NCI-H446 (cell line): ENCODE measurements around the gene COG5.

Source experiments
- DNase-seq, 2 experiments: peaks; one replicate each; lab custom pipeline; 2025; lab: John Stamatoyannopoulos, UW

The COG5 gene

GRCh38 chr7:107185716-107186115 is 378.0 kb downstream of the COG5 start:
- DNase-seq, result no peak

- DNase-seq, result no peak
Observed at GRCh38 chr7:107181172-107181571, 382.5 kb downstream of the COG5 start.

- DNase-seq, result peak; percentile 6 to 23
Observed at GRCh38 chr7:107180378-107180777, 383.3 kb downstream of the COG5 start.

GRCh38 chr7:107179326-107180164 is 384.2 kb downstream of the COG5 start:
- DNase-seq, result no peak

- DNase-seq, result no peak
Observed at GRCh38 chr7:107173691-107174406, 389.9 kb downstream of the COG5 start.

GRCh38 chr7:107173191-107173590 is 390.5 kb downstream of the COG5 start:
- no peak for DNase-seq

- DNase-seq, result no peak
Observed at GRCh38 chr7:107172276-107173032, 391.3 kb downstream of the COG5 start.

GRCh38 chr7:107171496-107171895 is 392.2 kb downstream of the COG5 start:
- no peak for DNase-seq

GRCh38 chr7:107170051-107170915 is 393.4 kb downstream of the COG5 start:
- peak in 1 of 2 experiments; percentile 30 for DNase-seq

- DNase-seq, result peak; percentile 85 to 92
Observed at GRCh38 chr7:107169120-107170050, 394.3 kb downstream of the COG5 start.

- peak; percentile 97 to 99 for DNase-seq
Observed at GRCh38 chr7:107168233-107169119, 395.2 kb downstream of the COG5 start, which contains the start of gene HBP1. HBP1 (plus strand) TSS chr7:107169003; CDS start chr7:107179894, 10,891 bp downstream.

GRCh38 chr7:107167483-107168232 is 396.1 kb downstream of the COG5 start:
- peak; percentile 37 to 55 for DNase-seq

GRCh38 chr7:107166736-107167426 is 396.8 kb downstream of the COG5 start:
- no peak for DNase-seq

- DNase-seq, result no peak
Observed at GRCh38 chr7:107165341-107165740, 398.4 kb downstream of the COG5 start.

- no peak for DNase-seq
Observed at GRCh38 chr7:107164092-107164491, 399.6 kb downstream of the COG5 start.

- no peak for DNase-seq
Observed at GRCh38 chr7:107162475-107162874, 401.2 kb downstream of the COG5 start.

GRCh38 chr7:107161415-107161814 is 402.3 kb downstream of the COG5 start:
- DNase-seq, result no peak

GRCh38 chr7:107160389-107160788 is 403.3 kb downstream of the COG5 start:
- DNase-seq, result no peak
